Measurements from ENCODE around the gene EME2.
A peak's percentile ranks its signal among the peaks of the same experiment; 100 is the strongest.

Gene EME2

GRCh38 chr16:1773703-1774447 is 1.3 kb downstream of the EME2 start:
- H3K27ac ChIP-seq, result peak overlapping the region; percentile 94
- TF ChIP-seq CTCF (conservative IDR thresholded peaks at IDR 0.05) (peak; percentile 57; the same call in 1 of the 2 replicates), ZFX (IDR thresholded peaks at IDR 0.05) (no peak; the same call in 1 of the 2 replicates)

- peak overlapping the region; percentile 94 for H3K27ac ChIP-seq
- no peak for TF ChIP-seq CTCF (conservative IDR thresholded peaks at IDR 0.05)
- no peak for TF ChIP-seq ZFX (IDR thresholded peaks at IDR 0.05)
These were observed 1.8 kb downstream of the EME2 start for GRCh38 chr16:1774448-1774780.

GRCh38 chr16:1775006-1775845 is 2.6 kb downstream of the EME2 start:
- TF ChIP-seq CTCF (conservative IDR thresholded peaks at IDR 0.05) (no peak), ZFX (IDR thresholded peaks at IDR 0.05) (no peak)
- H3K27ac ChIP-seq, result peak overlapping the region; percentile 94; the same call in 1 of the 2 replicates

- TF ChIP-seq ZFX (IDR thresholded peaks at IDR 0.05), result no peak
- no peak for TF ChIP-seq CTCF (conservative IDR thresholded peaks at IDR 0.05)
- H3K27ac ChIP-seq, result no peak overlapping the region
These were observed 3.4 kb downstream of the EME2 start for GRCh38 chr16:1775846-1776671.

- TF ChIP-seq ZFX (IDR thresholded peaks at IDR 0.05) (no peak), CTCF (conservative IDR thresholded peaks at IDR 0.05) (no peak)
- no peak overlapping the region for H3K27ac ChIP-seq
These were observed 4.0 kb downstream of the EME2 start for GRCh38 chr16:1776672-1776955.

GRCh38 chr16:1776991-1777374 is 4.4 kb downstream of the EME2 start:
- TF ChIP-seq ZFX (IDR thresholded peaks at IDR 0.05) (no peak), CTCF (conservative IDR thresholded peaks at IDR 0.05) (no peak)
- H3K27ac ChIP-seq, result no peak overlapping the region
